ENCODE data around the gene KCNT2.

DNA sequence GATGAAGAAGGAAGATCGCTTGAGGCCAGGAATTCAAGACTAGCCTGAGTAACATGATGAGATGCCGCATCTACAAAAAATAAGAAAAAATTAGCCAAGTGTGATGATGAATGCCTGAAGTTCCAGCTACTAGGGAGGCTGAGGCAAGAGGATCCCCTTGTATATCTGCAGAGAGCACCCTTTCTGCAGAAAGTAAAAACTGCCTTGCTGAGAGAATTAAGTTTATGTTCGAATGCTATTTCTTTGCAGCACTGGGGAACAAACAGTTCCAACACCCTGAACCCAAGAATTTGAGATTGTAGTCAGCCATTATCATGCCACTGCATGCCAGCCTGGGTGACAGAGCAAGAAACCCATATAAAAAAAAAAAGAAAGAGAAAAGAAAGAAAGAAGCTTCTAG is 20.6 kb upstream of the KCNT2 start:
- TF ChIP-seq, protein P1, sequence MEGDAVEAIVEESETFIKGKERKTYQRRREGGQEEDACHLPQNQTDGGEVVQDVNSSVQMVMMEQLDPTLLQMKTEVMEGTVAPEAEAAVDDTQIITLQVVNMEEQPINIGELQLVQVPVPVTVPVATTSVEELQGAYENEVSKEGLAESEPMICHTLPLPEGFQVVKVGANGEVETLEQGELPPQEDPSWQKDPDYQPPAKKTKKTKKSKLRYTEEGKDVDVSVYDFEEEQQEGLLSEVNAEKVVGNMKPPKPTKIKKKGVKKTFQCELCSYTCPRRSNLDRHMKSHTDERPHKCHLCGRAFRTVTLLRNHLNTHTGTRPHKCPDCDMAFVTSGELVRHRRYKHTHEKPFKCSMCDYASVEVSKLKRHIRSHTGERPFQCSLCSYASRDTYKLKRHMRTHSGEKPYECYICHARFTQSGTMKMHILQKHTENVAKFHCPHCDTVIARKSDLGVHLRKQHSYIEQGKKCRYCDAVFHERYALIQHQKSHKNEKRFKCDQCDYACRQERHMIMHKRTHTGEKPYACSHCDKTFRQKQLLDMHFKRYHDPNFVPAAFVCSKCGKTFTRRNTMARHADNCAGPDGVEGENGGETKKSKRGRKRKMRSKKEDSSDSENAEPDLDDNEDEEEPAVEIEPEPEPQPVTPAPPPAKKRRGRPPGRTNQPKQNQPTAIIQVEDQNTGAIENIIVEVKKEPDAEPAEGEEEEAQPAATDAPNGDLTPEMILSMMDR (IDR thresholded peaks at IDR 0.05), result no peak
- TF ChIP-seq EP300 (IDR thresholded peaks at IDR 0.05) (no peak), POLR2A (IDR thresholded peaks at IDR 0.05) (no peak)
